HG03432 (cell line): ENCODE data around the gene TEX55.
A peak's percentile ranks its signal among the peaks of the same experiment; 100 is the strongest.
"Not testable (repeated sequence)": the region's sequence is repeated elsewhere in the genome, so short reads cannot be mapped to it uniquely, and the experiment has no call there.

Experiments
- ATAC-seq: cut with Tn5 transposase; IDR thresholded peaks from one replicate; pipeline ENCODE4 v1.9.1; 2021; ENCODE audit warnings: mild to moderate bottlenecking, moderate library complexity; ENCODE audit not compliant: unreplicated experiment

Gene TEX55

DNA sequence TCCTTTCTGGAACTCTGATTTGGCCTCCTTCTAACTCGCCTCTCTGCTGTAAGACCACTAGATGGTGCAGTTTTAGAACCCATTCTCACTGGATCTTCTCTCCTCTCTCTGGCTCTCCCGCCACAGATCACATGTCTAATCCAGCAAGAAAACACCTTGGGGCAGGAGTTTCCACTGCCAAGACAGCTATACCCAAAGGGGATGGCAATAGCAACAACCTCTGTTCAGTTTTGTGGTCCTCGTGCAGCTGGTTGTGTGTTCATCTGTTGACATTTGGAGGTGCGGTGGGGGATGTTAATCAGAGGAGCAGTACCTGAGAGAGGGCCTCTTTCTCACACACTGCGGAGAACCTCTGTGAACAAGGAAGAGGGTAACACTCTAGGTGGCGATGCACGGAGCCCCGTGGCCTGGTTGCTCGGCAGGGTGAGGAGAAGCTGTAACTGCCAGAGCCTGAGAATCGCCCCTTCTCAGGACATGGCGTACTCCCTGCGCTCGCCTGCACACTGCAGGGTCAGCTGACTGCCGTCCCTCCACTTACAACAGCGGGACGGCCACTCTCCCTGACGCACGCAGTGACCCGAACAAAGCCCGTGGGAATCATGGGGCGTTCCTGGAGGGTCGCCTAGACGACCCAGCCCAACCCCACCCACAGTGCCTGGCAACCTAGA, at the start of gene TEX55:
Gene TEX55, plus strand, starts transcription at position 666 of the 668 bp plus-strand sequence. CDS start 25 bp downstream, outside the sequence.
- ATAC-seq = peak; percentile 83

DNA sequence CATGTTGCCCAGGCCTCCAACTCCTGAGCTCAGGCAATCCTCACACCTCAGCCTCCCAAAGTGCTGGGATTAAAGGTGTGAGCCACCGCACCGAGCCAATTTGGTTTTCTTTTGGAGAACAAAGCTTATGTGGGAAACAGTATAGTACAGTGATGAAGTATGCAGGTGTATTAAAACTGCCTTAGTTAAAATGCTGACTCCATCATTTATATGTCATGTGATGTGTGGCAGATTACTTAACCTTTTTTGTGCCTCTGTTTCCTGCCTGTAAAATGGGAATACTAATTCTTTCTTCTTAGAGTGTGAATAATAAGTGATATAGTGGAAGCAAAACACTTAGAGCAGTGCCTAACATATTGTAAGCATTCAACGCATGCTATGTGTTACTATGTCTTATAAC, 48.0 kb upstream of the TEX55 start:
- ATAC-seq = no peak

DNA sequence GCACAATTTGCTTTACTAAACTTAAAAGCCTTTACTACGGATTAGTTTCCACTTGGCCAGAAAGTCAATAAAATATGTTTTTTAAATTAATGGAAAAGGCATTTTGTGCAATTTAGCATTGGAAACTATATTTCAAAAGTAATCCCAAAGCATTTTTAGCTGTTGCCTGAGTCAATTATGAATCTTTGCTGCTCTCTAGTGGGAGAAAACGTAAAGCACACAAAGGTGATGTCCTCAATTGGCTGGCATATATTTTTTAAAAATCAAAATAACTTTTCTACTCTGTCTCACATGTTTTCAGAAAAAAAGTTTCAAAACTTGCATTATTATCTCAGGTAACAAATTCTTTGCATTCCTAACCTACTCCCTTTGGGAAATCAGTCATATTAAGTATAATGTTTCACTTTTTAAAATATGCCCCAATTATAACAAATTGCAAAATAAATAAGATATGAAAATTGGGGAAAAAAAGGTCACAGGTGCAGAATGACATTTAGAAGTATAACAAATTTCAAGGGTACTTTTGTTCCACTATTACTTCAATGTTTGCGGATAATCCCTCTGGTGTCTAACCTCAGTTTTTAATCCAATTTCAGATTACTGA, 47.2 kb upstream of the TEX55 start:
- no peak for ATAC-seq

DNA sequence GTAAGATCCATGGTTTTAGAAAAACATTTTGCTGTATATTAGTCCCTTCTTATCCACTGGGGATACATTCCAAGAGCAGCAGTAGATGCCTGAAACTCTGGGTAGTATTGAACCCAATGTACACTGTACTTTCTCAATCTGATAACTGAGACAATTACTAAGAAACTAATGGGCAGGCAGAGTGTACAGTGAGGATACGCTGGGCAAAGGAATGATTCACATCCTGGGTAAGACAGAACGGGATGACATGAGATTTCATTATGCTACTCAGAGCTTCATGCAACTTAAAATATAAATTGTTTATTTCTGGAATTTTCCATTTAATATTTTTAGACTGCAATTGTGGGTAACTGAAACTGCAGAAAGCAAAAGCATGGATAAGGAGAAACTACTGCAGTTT, 46.2 kb upstream of the TEX55 start:
- ATAC-seq = no peak

DNA sequence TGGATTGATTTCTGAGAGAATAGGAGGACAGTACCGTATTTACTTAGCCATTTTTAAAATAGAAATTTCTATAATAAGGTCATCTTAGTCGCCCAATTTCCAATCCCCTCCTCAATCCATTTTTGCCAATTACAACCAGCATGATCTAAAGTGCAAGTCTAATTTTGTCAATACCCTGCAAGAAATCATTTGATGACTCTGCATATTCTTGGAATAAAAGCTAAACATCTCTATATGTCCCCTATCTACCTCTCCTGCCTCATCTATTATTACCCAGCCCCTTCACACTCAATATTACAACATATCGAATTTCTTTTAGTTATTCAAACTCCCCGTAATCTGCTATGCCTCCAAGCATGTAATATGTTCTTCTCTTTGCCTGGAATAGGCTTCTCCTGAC, 41.9 kb upstream of the TEX55 start:
- ATAC-seq = no peak

DNA sequence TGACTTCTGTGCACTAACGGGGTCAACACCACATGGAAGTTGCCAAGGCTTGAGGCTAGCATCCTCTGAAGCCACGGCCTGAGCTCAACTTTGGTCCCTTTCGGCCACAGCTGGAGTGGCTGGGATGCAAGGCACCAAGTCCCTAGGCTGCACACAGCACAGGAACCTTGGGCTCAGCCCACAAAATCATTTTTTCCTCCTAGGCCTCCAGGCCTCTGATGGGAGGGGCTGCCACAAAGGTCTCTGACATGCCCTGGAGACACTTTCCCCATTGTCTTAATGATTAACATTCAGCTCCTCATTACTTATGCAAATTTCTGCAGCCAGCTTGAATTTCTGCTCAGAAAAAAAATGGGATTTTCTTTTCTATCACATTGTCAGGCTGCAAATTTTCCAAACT, 27.6 kb upstream of the TEX55 start:
- not testable (repeated sequence) for ATAC-seq

DNA sequence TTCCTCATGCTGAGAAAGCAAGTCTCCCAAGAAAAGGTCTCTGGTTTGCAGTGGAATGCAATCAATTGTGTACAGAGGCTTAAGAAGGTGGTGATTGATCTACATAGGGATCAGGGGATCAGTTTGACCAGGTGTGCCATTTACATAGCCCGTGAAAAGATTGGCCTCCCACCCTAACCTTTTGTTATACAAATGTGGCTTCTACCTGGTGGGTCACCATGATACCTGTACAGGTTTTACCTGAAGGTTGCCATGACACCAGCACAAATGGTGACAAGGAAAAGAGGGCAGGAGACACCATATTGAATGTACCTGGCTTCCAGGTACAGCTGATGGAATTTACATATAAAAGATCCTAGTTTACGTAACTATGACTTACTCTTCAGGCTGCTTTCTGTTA, 25.5 kb upstream of the TEX55 start:
- no peak for ATAC-seq

DNA sequence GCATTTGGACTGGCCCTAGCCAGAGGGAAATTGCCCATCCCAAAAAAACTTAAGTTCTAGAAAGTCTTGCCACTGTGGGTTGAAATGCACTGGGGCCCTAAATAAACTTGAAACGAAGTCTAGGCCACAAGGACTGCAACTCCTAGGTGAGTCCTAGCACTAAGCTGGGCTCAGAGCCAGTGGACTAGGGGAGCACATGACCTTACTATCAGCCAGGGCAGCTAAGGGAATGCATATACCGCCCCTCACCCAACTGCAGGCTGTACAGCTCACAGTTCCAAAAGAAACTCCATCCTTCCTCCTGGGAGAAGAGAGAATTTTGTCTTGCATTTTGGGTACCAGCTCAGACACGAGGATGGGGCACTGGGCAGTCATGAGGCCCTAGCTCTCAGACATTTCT, 23.6 kb upstream of the TEX55 start:
- ATAC-seq = no peak

DNA sequence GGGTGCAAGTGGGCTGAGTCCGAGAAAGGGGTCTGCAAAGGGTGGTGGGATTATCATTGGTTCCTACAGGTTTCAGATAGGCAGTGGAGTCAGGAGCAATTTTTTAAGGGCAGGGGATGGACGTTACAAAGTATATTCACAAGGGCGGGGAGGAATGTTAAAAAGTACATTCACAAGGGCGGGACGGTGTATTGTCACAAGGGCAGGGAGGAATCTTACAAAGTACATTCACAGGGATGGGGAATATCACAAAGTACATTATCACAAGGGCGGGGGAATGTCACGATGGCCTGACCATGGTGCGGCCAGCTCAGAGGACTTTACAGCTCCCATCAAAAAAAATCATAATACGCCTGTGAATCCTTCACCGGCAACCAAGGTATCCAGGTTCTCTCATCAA, 20.6 kb upstream of the TEX55 start:
- ATAC-seq = no peak

DNA sequence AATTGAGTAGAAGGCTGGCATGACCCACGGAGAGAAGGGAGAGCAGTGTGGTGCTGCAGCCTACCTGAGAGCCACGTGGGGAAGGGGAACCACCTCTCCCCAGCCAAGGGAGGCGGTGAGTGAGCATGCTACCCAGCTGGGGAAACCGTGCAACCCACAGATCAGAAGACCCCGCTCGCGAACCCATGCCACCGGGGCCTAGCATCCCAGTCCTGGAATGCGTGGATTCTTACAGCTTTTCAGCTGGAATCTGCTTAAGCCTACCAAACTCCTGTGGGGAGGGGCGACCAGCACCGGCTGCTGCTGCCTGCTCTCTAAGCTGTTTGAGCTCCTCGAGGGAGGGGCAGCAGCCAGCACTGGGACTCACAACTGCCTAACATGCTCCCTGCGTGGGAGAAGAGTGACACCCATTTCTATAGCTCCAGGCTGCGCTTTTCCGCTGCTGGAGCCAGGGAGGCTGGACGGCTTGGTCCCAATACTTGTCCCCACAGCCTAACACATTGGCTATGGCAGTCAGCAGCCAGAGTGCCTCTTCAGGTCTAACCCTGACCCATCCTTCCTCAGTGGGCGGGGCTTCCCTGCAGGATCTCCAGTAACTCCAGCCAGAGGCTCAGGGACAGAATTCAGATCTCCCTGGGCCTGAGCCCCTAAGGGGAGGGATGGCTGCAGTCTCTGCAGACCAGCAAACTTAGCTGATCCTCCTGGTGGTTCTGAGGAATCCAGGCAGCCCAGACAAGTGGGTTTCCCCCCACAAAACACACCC, 20.0 kb upstream of the TEX55 start:
- ATAC-seq = no peak

DNA sequence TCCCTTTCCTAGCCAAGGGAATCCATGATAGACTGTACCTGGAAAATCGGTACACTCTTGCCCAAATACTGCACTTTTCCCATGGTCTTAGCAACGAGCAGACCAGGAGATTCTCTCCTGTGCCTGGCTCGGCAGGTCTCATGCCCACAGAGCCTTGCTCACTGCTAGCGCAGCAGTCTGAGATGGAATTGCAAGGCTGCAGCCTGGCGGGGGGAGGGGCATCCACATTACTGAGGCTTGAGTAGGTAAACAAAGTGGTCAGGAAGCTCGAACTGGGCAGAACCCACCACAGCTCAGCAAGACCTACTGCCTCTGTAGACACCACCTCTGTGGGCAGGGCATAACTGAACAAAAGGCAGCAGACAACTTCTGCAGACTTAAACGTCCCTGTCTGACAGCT, 15.7 kb upstream of the TEX55 start:
- not testable (repeated sequence) for ATAC-seq

DNA sequence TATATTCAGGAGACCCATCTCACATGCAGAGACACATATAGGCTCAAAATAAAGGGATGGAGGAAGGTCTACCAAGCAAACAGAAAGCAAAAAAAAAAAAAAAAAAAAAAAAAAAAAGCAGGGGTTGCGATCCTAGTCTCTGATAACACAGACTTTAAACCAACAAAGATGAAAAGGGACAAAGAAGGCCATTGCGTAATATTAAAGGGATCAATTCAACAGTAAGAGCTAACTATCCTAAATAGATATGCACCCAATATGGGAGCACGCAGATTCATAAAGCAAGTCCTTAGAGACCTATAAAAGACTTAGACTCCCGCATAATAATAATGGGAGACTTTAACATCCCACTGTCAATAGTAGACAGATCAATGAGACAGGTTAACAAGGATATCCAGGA, 13.7 kb upstream of the TEX55 start:
- ATAC-seq = not testable (repeated sequence)

DNA sequence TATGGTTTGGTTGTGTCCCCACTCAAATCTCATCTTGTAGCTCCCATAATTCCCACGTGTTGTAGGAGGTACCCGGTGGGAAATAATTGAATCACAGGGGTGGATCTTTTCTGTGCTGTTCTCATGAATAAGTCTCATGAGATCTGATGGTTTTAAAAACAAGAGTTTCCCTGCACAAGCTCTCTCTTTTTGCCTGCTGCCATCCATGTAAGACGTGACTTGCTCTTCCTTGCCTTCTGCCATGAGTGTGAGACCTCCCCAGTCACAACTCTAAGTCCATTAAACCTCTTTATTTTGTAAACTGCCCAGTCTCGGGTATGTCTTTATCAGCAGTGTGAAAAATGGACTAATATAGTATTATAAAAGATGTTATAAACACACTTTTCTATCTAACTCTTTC, 6.6 kb upstream of the TEX55 start:
- not testable (repeated sequence) for ATAC-seq

DNA sequence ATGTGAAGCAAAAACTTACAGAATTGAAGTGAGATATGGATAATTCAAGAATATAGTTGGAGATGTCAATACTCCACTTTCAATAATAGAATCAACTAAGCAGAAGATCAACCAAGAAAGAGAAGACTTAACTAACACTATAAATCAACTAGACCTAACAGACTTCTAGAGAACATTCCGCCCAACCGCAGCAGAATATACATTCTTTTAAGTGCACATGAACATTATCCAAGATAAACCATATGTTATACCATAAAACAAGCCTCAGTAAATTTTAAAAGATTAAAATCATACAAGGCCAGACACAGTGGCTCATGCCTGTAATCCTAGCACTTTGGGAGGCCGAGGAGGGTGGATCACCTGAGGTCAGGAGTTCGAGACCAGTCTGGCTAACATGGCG, 5.5 kb upstream of the TEX55 start:
- ATAC-seq = no peak

DNA sequence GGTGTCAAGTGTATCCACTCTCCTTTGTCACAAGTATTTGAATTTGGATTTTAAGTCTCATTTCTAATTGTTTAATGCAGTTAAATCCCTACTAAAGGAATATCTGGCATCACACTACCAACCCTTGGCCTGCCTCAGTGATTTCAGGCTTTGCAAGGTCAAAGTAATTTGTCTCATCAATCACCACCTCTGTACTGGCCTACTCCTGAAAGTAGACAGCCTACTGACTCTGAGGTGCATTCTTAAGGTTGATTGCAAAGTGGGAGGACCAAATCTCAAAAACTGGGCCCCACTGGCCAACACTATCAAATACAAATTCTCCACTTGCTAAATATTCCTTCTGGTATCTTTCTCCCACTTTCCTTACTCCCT, 851 bp upstream of the TEX55 start:
- peak; percentile 32 for ATAC-seq

DNA sequence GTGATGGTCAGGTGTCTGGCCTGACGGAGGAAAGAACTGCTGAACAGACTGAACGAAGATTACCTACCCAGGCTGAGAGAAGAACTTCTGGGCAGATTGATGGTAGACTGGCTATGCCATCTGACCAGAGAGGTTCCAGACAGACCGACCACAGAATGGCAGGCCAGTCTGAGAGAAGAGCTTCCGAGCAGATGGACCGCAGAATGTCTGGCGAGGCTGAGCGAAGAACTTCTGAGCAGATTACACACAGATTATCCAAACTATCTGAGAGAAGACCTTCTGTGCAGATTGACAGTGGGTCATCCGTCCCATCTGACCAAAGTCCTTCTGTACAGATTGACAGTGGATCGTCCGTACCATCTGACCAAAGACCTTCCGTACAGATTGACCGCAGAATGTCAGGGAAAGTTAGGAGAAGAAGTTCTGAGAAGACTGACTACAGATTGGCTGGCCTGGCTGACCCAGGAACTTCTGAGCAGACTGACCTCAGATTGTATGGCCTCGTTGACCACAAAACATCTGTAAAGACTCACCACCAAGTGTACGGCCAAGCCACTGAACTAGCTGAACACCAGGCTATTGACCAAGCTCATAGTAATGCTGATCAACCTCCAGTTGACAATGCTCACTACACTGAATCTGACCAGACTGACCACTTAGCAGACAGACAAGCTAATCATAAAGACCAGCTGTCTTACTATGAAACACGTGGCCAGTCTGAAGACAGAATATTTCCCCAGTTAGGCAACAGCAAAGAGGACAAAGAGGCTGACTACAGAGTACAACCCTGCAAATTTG, 812 bp downstream of the TEX55 start:
- no peak for ATAC-seq

DNA sequence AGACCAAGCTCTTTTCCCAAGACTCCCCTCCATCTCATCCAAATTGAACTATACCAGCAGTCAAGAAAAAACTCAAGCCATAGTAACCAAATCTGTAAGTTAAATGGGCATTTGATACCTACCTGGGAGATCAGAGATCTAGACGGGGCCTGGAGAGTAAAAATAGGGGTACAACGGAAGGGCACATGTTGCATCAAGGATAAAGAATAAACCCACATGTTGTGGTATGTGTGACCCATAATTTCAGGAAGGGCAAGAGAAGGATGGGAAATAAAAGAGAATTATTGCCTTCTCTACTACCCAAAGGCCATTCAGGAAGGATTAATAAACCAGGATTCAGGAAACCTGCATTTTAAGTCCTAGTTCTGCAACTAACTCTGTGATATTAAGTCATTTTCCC, 1.5 kb downstream of the TEX55 start:
- ATAC-seq = no peak

DNA sequence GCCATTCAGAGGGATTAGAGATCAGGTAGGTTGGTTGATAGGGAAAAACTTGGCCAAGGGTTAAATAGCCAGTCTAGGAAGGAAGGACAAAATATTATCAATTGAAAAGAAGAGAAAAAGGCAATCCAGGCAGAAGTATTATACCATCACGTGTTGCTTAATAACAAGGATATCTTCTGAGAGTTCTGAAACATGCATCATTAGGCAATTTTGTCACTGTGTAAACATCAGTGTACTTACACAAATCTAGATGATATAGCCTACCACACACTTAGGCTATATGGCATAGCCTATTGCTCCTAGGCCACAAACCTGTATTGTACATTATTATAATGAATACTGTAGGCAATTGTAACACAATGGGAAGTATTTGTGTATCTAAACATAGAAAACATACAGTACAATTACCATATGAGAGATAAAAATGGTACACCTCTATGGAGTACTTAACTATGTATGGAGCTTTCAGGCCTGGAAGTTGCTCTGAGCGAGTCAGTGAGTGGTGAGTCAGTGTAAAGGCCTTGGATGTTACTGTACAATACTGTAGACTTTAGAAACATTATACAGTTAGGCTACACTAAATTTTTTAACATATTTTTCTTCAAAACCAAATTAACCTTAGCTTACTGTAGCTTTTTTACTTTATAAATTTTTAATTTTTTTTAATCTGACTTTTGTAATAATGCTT, 2.7 kb downstream of the TEX55 start:
- ATAC-seq = no peak

DNA sequence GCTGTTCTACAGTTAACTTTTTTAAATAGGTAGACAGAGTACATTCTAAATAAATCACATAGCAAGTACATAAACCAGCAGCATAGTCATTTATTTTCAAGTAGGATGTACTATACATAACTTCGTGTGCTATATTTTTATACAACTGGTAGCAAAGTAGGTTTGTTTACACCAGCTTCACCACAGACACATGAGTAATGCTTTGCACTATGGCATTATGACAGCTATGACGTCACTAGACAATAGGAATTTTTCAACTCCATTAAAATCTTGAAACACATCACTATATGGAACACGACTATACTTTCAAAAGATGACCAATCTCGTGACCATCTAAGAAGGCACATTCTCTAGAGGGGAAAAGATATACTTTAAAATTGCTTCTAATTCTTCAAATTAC, 3.5 kb downstream of the TEX55 start:
- no peak for ATAC-seq

DNA sequence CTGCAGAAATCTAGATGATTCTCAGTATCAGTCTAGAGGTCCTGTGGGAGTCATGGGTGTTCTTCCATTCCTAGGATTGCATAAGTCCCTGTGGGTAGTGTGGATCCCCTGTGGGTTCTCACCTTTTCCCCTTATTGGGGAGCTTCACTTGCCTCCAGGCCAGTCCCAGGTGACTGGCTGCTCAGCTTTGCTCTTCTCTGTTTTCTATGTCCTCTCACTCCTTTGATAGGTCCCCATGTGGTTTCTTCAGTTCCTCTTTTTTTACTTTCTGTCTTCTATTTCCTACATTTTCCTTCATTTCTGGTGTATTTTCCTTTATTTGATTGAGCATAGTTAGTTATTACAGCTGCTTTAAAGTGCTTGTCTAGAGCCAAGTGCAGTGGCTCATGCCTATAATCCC, 10.9 kb downstream of the TEX55 start:
- no peak for ATAC-seq

DNA sequence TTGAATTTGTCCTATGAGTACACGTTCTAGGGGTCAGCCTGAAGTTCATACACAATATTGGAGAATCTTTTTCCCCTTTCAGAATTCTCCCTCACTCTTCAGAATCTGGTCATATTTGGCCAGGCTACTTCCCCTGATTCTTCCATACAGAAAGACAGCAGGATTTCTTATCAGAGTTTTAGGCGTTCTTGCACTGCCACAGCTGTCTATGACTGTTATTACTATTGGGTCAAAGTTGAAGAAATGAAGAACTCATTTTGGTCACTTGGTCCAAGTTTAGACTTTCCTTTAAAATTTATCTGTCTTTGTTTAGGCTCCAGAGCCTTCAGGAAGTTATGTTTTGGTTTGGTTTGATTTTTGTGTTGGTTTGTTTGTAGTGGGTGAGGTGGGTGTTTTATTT, 12.0 kb downstream of the TEX55 start:
- no peak for ATAC-seq
